GM18519 (cell line): ENCODE measurements around the gene PTPRK.
"Not testable (repeated sequence)": the region's sequence is repeated elsewhere in the genome, so short reads cannot be mapped to it uniquely, and the experiment has no call there.

Source experiments
- ATAC-seq: cut with Tn5 transposase; IDR thresholded peaks from one replicate; pipeline ENCODE4 v1.9.1; 2021; ENCODE audit warnings: mild to moderate bottlenecking, moderate library complexity; ENCODE audit not compliant: unreplicated experiment, low FRiP score

The PTPRK gene

DNA sequence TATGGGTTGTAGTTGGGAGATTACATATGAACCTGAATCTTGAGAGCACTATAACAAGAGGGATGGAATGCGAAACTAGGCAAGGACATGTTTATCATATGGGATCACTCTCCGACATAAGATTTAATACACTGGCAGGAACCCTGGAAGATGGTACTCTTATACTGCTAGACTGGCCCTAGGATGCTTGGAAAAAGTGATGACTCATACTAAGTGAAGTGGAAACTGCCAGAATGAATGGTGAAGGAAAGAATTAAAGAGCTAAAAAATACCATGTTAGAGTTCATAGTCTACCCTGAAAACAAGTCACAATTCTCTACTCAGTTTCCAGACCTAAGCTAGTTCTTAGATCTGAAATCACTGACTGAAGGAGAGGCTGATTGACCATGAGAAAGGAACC, 574.0 kb downstream of the PTPRK start:
- ATAC-seq = no peak

DNA sequence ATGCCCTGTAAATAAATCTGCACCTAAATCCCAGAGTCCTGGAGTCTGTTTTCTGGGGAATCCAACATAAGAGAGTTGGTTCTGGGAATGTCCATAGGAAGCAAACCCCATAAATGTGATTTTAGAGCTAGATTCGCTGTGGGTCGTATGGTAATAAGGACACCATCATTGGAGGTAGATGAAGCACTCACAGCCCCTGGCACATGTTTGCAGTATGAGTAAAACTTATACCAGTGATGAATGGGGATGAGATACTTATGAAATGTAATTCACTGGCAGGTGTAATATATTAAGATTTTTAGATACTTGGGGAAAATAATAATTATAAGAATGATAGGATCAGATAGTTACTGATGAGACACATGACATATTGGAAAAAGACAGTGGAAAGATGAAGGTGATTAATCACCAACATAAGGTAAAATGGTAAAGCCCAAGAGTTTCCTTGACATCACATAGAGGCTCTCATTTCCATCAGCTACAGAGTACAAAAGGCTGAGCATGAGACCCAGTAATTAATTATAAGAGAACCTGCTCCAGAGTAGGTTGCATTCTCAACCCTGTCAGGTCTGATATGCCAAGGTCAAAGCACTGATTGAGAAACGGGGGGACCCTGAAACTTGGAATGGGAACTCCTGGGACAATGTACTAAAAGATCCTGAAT, 574.8 kb downstream of the PTPRK start:
- ATAC-seq = no peak

- no peak for ATAC-seq
Measured at GRCh38 chr6:127941228-127941627, 579.2 kb downstream of the PTPRK start.

GRCh38 chr6:127939442-127940066, 580.8 kb downstream of the PTPRK start:
- ATAC-seq = no peak

DNA sequence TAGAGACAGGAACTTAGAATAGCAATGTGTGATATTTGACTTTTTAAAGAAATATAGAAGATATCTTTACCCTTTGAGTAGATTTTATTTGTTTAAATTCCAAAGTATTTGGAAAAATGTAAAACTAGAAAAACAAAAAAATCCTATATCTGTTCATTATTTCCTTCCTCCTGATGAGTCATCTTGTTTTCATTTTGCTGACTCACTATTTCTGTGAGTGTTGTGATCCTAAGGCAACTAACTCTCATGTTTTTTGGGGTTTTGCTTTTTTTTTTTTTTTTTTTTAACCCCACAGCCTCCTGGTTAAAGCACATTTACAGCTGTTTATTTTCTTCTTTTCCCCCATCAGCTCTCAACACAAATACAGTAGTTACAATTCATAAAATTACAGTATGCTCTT, 581.7 kb downstream of the PTPRK start:
- no peak for ATAC-seq

DNA sequence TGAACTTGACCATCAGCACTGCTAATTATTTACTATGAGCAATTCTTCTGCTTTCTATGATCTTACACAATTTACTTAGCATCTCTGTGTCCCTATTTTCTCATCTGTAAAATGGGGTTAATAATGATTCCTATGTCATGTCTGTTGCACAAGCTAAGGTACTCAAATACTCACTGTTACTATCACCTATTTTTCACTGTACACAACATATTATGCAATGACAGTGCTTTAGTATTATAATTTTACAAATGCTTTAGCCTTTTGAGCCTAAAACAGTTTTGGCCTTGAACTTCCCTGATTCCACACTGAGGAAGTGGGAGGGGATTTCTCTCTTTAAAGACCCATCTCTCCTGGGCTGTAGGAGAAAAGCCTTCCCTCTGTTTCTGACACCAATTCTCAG, 582.7 kb downstream of the PTPRK start:
- no peak for ATAC-seq

DNA sequence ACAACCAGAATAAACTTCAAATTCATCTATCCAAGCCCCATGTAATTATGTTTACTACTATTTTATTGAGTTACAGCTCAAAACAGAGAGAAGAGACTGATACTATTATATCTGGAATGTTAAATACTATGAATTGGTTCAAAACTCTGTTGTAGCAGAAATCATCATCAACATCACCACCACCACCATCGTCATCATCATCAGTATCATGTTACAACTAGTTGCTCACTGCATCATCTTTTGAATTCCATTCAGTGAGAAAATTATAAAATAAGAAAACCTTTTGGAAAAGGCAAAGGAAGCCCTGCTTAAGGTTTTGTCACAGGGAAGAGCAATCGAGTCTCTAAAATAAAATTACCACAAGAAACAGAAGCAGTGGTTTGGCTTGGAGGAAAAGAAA, 583.3 kb downstream of the PTPRK start:
- ATAC-seq = no peak

- ATAC-seq = no peak
Measured at GRCh38 chr6:127934956-127935355, 585.4 kb downstream of the PTPRK start.

DNA sequence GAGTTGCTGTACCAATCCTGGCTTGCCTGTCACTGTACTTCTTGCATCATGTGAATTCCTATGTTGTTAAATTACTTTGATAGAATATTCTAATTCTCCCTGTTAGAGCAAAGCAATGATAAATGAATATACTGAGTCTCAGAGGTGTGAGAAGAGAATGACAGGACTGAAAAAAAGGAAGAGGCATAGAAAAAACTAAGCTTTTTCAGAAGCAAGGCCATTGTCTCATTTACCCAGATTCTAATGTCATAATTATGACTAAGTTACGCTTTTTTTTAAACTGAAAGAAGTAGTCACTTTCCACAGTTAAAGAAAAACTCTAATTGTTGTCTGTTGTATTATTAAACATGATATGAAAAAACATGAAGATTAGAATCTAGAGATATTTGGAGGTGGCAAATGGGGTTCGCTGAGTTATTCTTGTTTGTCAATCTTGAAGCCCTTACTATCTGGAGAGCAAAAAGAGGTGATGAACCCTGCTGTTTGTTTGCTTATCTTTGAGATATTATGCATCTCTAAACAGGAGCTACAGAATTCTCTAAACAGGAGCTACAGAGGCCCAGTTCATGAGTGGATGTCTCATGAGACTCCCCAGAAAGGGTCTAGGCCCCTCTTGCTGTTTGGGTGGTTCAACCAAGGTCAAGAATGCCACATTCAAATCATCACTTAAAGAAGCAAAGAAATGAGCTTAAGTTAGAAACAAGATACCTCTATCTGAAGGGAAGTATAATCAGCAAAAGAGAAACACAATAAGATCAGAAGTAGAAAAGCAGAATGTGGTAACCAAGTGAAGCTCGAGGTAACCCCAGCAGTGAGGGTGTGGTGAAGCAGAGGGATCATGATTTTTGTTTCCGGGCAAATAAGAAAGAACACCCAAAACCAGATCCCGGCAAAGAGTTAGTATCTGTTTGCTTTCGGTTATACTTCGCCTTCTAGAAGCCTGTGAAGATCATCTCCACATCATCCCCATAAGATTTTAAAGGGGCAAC, 586.3 kb downstream of the PTPRK start:
- no peak for ATAC-seq

- no peak for ATAC-seq
Measured at GRCh38 chr6:127933137-127933536, 587.3 kb downstream of the PTPRK start.

GRCh38 chr6:127932708-127933107, 587.7 kb downstream of the PTPRK start:
- ATAC-seq = no peak

GRCh38 chr6:127926441-127926840, 594.0 kb downstream of the PTPRK start:
- not testable (repeated sequence) for ATAC-seq

- no peak for ATAC-seq
Measured at GRCh38 chr6:127924440-127924839, 596.0 kb downstream of the PTPRK start.

GRCh38 chr6:127924031-127924430, 596.4 kb downstream of the PTPRK start:
- ATAC-seq = no peak

DNA sequence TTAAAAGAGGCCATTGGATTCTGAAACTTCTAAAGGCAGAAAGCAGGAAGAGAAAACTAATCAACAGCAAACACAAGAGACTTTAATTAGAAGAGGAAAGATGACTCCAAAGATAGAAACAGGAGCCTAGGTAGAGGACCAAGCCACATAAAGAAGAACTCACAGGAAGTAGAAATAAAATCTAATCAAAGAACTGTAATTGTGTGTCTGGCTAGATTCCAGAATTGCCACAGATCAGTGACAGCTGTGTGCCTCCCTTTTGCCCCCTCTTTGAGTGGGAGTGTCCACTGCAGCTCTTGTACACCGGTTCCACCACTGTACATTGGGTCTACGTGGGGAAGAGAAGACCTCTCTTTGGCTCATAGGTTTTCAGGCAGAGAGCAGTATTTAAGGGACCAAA, 597.3 kb downstream of the PTPRK start:
- ATAC-seq = no peak

GRCh38 chr6:127921982-127922381, 598.4 kb downstream of the PTPRK start:
- no peak for ATAC-seq

DNA sequence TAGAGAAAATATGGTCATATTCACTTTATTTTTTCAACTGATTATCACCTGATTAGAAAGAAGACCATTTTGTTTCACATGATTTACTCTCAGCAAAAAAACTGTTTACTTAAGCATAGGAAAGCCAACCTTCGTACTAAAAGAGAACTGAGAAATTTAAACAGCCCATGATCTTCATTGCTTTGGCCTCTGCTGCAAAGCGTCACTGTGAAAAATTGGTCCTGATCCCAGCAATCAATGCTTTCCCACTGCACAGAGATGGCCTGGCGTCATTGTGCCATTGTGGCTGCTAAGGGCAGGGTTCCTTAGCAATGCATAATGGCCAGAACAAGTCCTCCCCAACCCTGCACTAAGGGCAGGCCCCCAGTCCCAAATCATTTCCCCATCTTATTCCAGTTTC, 599.6 kb downstream of the PTPRK start:
- no peak for ATAC-seq
